Measurements from ENCODE around the gene LOXL1. TPM values are rescaled to one million over a fixed set of nuclear protein-coding genes. Genes with fewer than 3 reads are reported as not detected.

The LOXL1 gene
- total RNA-seq, 3 donors from 2014 or later: 0.65 to 1.2 (median 0.81) TPM

DNA sequence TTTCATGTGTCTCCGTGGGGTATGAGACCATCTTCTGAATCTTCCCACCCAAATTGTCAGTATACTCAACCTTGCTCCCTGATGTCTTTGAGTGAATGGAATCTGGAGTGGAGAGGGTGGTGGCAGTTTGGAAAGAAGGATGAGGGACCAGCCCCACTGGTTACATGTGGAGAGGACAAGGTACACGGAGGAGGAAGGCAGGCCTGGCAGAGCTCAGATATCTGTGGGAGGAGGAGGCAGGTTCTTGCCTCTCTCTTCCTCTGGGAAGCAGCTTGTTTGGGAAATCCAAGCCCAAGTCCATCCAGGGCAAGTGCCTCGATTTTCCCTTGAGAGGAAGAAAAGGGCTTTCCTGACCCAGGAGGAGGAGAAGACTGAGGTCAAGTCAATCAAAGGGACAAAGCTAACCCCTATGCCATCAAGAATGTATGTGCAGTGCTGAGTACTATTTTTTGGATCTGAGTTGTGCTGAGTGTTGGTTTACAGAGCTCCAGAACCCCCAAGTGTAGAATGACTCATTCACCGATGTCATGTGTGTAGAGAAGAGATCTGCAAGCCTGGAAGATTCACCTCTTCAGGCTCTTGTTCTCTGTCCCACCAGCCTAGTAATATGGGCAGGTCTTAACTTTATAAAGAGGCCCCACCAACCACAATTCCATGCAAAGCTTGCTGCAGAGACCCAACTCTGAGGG lies 19.8 kb upstream of the LOXL1 start:
- Mint-ChIP-seq H3K27me3 (ENCODE audit: low read depth) (no peaks in the 10 kb centered on the region), H3K4me3 (no peak overlapping the region), H3K4me1 (ENCODE audit: low read depth) (no peaks in the 10 kb centered on the region), H3K36me3 (ENCODE audit: insufficient read depth) (peaks cover 1% of the 10 kb centered on the region), H3K9me3 (no peaks in the 10 kb centered on the region)
- no peak for ATAC-seq
- no peak for DNase-seq

DNA sequence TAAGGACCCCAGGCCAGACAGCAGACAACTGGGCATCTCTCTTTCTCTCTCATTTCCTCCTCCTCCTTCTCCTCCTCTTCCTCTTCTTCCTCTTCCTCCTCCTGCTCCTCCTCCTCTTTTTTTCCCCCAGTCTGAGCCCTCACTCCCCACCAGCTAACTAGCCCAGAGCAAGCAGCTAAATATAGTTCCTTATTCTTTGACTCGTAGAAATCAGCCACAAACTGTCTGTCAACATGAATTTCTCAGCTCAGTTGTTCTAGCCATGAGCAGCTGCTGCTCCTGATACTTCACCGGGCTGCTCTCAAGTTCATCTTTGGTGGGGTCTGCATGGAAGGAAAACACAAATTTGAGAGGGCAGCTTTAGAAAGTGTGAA lies 19.2 kb upstream of the LOXL1 start:
- DNase-seq (no peak), ATAC-seq (no peak)
- no peaks in the 10 kb centered on the region for H3K9me3 Mint-ChIP-seq
- peaks cover 1% of the 10 kb centered on the region for H3K36me3 Mint-ChIP-seq (ENCODE audit: insufficient read depth)
- no peaks in the 10 kb centered on the region for H3K27me3 Mint-ChIP-seq (ENCODE audit: low read depth)
- no peak overlapping the region for H3K4me3 Mint-ChIP-seq
- no peaks in the 10 kb centered on the region for H3K4me1 Mint-ChIP-seq (ENCODE audit: low read depth)

DNA sequence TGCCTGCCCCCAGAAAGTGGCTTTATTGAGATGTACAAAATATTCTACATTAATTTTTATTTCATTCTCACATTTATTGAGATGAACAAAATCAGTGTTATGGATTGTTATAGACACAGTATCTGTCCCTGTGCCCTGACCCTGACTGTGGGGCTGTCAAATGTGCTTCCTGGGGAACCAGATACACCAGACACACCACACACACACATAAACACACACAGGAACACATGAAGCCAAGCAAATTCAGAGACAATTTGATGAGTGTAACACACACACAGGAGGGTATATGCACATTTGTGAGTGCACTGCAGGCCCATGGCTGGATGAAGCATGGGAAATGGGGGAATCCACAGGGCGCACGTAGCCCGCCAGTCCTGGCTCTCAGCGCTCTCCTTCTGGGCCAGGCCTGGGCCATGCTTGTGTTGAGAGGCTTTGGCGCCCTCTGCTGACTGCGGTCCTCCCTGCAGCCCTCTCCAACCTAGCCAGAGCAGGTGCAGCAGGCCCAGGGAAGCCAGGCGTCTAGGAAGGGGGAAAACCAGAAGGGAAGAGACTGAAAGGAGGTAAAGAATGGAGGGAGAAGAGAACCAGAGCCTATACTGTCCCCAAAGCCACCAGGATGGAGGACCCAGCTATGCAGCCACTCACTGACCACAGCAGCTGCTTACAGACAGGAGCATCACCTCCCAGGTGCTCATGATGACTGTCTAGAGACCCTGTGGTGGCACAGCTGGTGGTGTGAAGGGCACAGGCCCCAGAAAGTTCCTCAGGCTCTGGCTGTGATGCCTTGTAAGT lies 18.0 kb upstream of the LOXL1 start:
- peaks cover 1% of the 10 kb centered on the region for H3K36me3 Mint-ChIP-seq (ENCODE audit: insufficient read depth)
- peaks cover 3% of the 10 kb centered on the region for H3K4me1 Mint-ChIP-seq (ENCODE audit: low read depth)
- ATAC-seq: peak; percentile 98 to 99
- no peak overlapping the region for H3K4me3 Mint-ChIP-seq
- DNase-seq: peak; percentile 71
- H3K27me3 Mint-ChIP-seq (ENCODE audit: low read depth): no peaks in the 10 kb centered on the region
- no peaks in the 10 kb centered on the region for H3K9me3 Mint-ChIP-seq

DNA sequence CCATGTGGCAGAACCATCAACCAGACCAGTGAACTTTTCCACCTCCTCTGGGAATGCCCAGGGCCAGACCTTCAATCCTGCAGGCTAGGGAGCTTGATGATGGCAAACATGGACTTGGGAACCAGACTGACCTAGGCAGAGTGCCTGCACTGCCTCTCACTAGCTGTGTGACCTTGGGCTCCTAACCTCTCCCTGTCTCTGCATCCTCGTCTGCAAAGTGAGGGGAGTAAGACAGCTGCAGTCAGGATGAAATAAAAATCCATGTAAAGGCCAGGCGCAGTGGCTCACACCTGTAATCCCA lies 17.5 kb upstream of the LOXL1 start:
- Mint-ChIP-seq H3K4me3 (no peak overlapping the region), H3K36me3 (ENCODE audit: insufficient read depth) (peaks cover 1% of the 10 kb centered on the region), H3K27me3 (ENCODE audit: low read depth) (no peaks in the 10 kb centered on the region), H3K9me3 (no peaks in the 10 kb centered on the region), H3K4me1 (ENCODE audit: low read depth) (peaks cover 5% of the 10 kb centered on the region)
- no peak for DNase-seq
- ATAC-seq: no peak

DNA sequence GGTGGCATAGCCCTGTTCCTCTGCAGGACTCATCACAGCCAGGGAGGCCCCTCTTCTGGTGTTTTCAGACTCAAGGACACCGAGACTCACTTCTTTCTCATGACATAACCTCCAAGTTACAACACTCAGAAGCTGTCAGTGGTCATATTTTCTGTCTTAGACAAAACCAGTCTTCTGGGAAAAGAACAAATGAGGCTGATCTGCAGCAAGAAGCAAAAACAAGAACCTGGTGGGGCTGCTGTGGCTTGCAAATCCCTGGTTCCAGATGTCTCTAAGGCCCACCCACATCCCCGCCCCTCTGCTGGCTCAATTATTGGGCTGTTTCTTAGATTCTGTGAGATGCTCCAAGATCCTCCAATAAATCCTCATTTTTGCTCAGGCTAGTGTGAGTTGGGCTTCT lies 16.6 kb upstream of the LOXL1 start:
- H3K4me1 Mint-ChIP-seq (ENCODE audit: low read depth): peaks cover 12% of the 10 kb centered on the region
- ATAC-seq (no peak), DNase-seq (no peak)
- H3K27me3 Mint-ChIP-seq (ENCODE audit: low read depth): no peaks in the 10 kb centered on the region
- peaks cover 1% of the 10 kb centered on the region for H3K36me3 Mint-ChIP-seq (ENCODE audit: insufficient read depth)
- no peaks in the 10 kb centered on the region for H3K9me3 Mint-ChIP-seq
- H3K4me3 Mint-ChIP-seq: no peak overlapping the region

DNA sequence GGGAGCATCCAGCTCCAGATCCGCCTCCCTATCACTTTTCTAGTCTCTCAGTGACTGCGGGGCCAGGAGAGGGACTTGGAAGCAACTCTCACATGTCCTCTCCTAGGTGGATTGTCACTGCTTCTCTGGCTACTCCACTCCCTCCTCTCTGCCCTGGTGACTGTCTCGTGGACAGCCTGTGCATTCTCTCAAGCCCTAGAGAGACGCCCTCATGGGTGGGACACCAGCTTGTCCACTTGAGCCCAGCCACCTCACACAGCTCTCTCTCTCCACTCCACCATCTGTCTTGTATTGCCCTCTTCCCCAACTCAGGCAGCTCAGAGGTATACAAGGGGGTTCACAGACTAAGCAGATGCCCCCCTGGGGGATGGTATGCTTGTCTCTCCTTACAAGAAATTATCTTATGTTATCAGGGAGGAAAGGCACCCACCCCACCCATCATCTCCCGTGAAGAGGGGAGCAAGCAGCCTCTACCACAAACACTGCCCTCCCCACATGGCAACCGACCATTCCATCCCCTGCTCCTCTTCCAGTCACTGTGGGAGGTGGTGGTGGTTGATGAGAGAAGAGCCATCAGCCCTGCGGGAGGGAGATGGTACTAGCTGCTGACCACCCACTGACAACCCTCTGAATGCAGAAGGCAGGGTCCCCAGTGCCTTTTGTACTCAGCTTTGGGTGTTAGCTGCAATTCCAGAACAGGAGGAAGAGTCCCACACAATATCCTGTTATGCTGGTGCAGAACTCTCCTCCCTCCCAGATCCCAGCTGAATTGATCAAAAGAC lies 15.5 kb upstream of the LOXL1 start:
- Mint-ChIP-seq H3K4me1 (ENCODE audit: low read depth) (peaks cover 12% of the 10 kb centered on the region), H3K4me3 (no peak overlapping the region), H3K9me3 (no peaks in the 10 kb centered on the region), H3K27me3 (ENCODE audit: low read depth) (no peaks in the 10 kb centered on the region), H3K36me3 (ENCODE audit: insufficient read depth) (peaks cover 2% of the 10 kb centered on the region)
- DNase-seq: no peak
- no peak for ATAC-seq

DNA sequence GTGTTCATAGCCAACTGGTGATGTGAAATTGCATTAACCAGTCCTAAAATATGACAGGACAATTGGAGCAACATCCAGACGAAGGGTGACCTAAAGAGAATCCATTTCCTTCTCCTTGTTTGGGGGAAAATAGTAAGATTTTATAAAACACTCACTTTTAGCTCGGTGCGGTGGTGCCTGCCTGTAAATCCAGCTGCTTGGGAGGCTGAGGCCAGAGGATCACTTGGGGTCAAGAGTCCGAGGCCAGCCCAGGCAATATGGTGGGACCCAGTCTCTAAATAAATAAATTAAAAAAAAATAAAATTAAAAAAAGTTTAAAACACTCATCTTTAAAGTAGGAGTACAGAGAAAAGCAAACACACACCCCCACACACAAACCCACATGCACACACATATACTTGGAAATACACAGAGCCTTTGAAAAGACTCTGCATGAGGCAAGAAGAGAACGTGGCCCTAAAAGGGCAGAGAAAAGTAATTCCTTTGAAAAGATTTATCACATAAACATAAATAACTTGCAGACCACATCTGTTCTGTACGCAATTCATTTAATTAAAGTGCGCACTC lies 14.1 kb upstream of the LOXL1 start:
- Mint-ChIP-seq H3K27me3 (ENCODE audit: low read depth) (no peaks in the 10 kb centered on the region), H3K4me1 (ENCODE audit: low read depth) (peaks cover 12% of the 10 kb centered on the region), H3K9me3 (no peaks in the 10 kb centered on the region), H3K4me3 (no peak overlapping the region), H3K36me3 (ENCODE audit: insufficient read depth) (peaks cover 10% of the 10 kb centered on the region)
- DNase-seq: no peak
- no peak for ATAC-seq

DNA sequence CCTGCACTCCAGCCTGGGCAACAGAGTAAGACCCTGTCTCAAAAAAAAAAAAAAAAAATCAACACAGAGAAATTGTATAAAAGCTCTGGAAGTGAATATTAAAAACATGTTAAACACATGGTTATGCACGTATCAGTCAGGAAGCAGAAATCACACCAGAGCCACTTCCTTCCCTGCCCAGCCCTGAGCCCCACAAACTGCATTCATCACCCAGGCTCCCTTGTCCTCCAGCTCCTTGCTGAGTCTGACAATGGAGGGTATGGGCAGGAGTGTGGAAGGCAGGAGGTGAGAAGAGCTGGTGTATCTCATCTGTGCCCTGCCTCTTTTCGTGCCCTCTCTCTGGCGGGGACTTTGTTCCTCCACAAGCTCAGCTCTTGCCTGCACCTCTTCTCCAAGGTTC lies 12.1 kb upstream of the LOXL1 start:
- H3K4me3 Mint-ChIP-seq: no peak overlapping the region

DNA sequence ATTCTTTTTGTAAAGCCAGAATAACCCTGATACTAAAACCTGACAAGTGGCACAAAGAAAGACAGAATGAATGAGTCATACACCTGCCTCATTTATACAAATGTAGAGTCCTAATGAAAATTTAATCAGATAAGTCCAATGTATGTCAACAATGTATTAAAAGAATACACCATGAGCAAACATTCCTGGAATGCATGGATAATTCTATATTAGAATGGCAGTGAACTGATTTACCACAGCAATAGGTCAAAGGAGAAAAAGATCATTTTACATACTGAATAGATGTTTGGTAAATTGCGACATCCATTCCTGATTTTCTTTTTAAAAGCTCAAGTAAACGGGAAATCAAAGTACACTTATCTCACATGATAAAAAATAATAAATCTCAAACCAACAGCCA lies 11.2 kb upstream of the LOXL1 start:
- Mint-ChIP-seq H3K4me1 (ENCODE audit: low read depth) (peaks cover 15% of the 10 kb centered on the region), H3K9me3 (peaks cover 11% of the 10 kb centered on the region), H3K27me3 (ENCODE audit: low read depth) (no peaks in the 10 kb centered on the region), H3K36me3 (ENCODE audit: insufficient read depth) (peaks cover 27% of the 10 kb centered on the region), H3K4me3 (no peak overlapping the region)
- ATAC-seq: no peak
- DNase-seq: no peak

More for the DNA sequence above, 12.1 kb upstream of the LOXL1 start:
- H3K4me1 Mint-ChIP-seq (ENCODE audit: low read depth): peaks cover 12% of the 10 kb centered on the region
- DNase-seq: no peak
- no peaks in the 10 kb centered on the region for H3K27me3 Mint-ChIP-seq (ENCODE audit: low read depth)
- H3K9me3 Mint-ChIP-seq: peaks cover 11% of the 10 kb centered on the region
- ATAC-seq: no peak
- peaks cover 27% of the 10 kb centered on the region for H3K36me3 Mint-ChIP-seq (ENCODE audit: insufficient read depth)

DNA sequence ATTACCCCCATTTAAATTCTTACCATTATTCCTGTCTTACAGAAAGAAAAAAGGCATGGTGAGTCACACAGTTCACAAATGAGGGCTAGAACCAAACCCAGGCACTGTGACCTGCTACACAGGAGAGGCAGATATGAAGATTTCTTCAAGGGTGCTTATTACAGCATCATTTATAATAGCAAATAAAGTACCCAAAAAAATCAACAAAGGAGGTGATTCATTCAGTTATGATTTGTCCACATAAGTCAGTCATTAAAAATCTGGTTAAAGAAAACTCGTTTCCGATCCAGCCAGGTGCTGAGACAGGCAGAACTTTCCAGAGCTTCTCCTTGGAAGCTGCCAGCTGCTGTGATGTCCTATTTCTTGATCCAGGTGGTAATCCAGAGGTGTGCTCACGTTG lies 7.5 kb upstream of the LOXL1 start:
- H3K9me3 Mint-ChIP-seq: peaks cover 11% of the 10 kb centered on the region
- peaks cover 32% of the 10 kb centered on the region for H3K36me3 Mint-ChIP-seq (ENCODE audit: insufficient read depth)
- no peak for DNase-seq
- ATAC-seq: no peak
- H3K4me3 Mint-ChIP-seq: no peak overlapping the region
- no peaks in the 10 kb centered on the region for H3K27me3 Mint-ChIP-seq (ENCODE audit: low read depth)
- H3K4me1 Mint-ChIP-seq (ENCODE audit: low read depth): peaks cover 32% of the 10 kb centered on the region

DNA sequence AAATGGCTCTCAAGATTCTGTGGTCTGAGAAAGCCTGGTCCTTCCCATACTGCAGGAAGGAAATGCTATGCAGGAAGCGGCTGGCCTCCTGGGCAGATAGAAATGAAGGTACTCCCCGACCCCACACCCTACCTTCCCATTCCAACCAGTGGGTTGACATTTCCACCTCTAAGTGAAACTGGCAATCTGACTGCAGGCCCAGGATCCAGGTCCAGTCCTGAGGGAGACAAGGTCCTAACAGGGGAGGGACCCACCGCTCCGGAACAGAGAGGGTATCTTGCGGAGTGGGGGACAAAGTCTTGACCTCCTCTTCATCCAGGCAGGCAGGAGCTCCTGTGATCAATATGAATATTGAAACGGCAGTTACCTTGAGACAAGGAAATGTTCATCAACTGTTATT lies 6.6 kb upstream of the LOXL1 start:
- Mint-ChIP-seq H3K4me3 (no peak overlapping the region), H3K36me3 (ENCODE audit: insufficient read depth) (peaks cover 32% of the 10 kb centered on the region), H3K4me1 (ENCODE audit: low read depth) (peaks cover 35% of the 10 kb centered on the region), H3K27me3 (ENCODE audit: low read depth) (no peaks in the 10 kb centered on the region), H3K9me3 (peaks cover 11% of the 10 kb centered on the region)
- DNase-seq (no peak), ATAC-seq (no peak)

DNA sequence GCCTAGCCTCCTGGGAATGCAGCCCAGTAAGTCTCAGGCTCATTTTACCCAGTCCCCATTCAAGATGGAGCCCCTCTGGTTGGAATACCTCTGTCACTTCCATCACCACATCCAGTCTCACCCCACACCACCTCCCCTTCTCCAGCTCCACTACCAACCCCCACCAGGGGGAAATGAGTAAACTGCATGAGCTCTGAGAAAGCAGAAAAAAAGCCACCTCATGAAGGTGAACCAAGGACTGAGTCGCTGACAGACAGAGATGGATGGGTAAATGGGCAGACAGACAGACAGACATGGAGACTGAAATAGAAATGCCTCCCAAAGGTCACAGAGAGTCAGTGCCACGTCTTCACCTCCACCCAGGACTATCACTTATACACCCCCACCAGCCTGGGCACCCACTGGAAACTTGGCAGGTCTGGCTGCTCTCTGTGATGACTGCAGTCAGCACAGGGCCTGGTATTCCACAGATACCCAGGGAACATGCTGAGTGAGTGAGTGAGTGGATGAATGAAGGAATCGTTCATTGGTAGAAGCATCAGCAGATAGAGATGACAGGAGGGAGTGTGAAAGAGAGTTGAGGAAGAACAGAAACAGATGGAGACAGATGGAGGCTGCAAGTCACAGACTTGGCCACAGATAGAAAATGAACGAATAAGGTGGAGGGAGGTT lies 4.9 kb upstream of the LOXL1 start:
- ATAC-seq (no peak), DNase-seq (no peak)
- H3K4me1 Mint-ChIP-seq (ENCODE audit: low read depth): peaks cover 41% of the 10 kb centered on the region

DNA sequence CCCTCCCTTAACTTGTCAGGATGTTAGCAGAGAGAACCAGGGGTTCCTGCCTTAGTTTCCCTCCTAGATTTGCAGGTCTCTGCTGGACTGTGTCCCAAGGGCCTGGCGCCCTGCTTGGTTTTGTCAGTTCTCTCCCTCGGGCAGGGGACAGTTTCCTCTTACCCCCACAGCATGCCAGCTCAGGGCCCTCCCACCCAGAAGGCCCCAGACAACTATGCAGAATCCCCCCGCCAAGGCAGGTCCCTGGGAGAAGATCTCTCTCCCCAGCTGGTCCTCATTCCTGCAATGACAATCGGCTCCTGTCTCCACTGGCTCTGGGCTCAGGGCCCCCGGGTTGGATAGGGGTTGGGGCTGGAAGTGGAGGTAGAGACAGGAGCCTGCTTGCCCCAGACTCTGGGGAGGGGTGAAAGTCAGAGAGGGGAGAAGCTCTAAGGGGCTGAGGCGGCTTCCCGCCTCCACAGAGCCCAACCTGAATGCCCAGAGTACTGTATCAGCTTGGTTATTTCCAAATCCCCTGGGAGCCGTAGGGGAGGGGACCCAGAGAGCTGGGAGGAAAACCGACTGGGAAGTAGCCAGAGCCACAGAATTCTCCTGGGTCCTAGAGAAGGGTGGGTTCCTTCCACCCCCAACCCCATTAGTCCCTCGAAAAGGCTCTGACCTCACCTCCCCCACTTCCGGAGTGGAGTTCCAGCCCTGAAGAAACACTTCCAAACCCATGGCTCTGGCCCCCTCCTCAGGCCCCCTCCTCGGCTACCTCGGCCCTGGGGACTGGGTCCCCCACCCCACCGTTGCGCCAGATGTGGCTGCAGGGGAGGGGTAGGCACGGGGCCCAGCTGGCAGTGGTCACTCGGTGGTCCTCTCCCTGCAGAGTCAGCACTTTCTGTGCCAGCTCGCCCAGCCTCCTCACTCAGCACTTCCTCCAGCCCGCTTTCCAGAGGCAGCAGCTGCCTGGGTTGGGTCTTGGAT lies 3.8 kb upstream of the LOXL1 start:
- Mint-ChIP-seq H3K4me1 (ENCODE audit: low read depth) (peaks cover 41% of the 10 kb centered on the region), H3K27me3 (ENCODE audit: low read depth) (no peaks in the 10 kb centered on the region), H3K36me3 (ENCODE audit: insufficient read depth) (peaks cover 21% of the 10 kb centered on the region), H3K4me3 (no peak overlapping the region), H3K9me3 (peaks cover 11% of the 10 kb centered on the region)
- DNase-seq (no peak), ATAC-seq (no peak)

More for the DNA sequence above, 4.9 kb upstream of the LOXL1 start:
- peaks cover 25% of the 10 kb centered on the region for H3K36me3 Mint-ChIP-seq (ENCODE audit: insufficient read depth)
- H3K9me3 Mint-ChIP-seq: peaks cover 11% of the 10 kb centered on the region
- H3K27me3 Mint-ChIP-seq (ENCODE audit: low read depth): no peaks in the 10 kb centered on the region
- no peak overlapping the region for H3K4me3 Mint-ChIP-seq

Measured in activated T-cell treated with anti-CD3 and anti-CD28 coated beads, Interleukin-2, amount 50 U/mL, for 4 hours (primary cell).